HepG2 (cell line): ENCODE results near the gene CNN3. TPM values are rescaled to one million over a fixed set of nuclear protein-coding genes. Genes with fewer than 3 reads are reported as not detected.

Experiments
- ARNT2 ChIP-seq: sonication (generic); formaldehyde crosslinking; IDR thresholded peaks from 2 replicates; pipeline ENCODE4 v1.8.0; 2022; ENCODE audit warnings: mild to moderate bottlenecking, low read depth, missing genetic modification reagents, moderate library complexity
- ATF7 ChIP-seq, 2 experiments: fragments of 450-650 bp in 1 of 2; sonication (generic) in 1 of 2; formaldehyde crosslinking in 1 of 2; IDR thresholded peaks; 2 replicates each; pipeline versions ENCODE4 v1.4.0 to v1.6.1; 2016 to 2020; ENCODE audit warnings: antibody characterized with exemption in 1 of 2, mild to moderate bottlenecking in 1 of 2, missing genetic modification reagents in 1 of 2
- ISL2 ChIP-seq: sonication (generic); formaldehyde crosslinking; IDR thresholded peaks from 2 replicates; pipeline ENCODE4 v1.5.0; 2020; ENCODE audit warnings: missing genetic modification reagents
- JUND ChIP-seq: sonication (generic); formaldehyde crosslinking; IDR thresholded peaks from 2 replicates; pipeline ENCODE4 v1.8.0; 2022; ENCODE audit warnings: mild to moderate bottlenecking, missing genetic modification reagents
- KLF6 ChIP-seq: IDR thresholded peaks from 2 replicates; pipeline ENCODE4 v1.8.0; 2016; ENCODE audit warnings: missing biosample characterization, missing genetic modification reagents
- NKX3-1 ChIP-seq: sonication (generic); formaldehyde crosslinking; IDR thresholded peaks from 2 replicates; pipeline ENCODE4 v1.5.0; 2020; ENCODE audit warnings: missing genetic modification reagents
- TBX2 ChIP-seq: sonication (generic); formaldehyde crosslinking; IDR thresholded peaks from 2 replicates; pipeline ENCODE4 v1.5.0; 2020; ENCODE audit warnings: missing genetic modification reagents, mild to moderate bottlenecking, borderline replicate concordance
- ZBTB7B ChIP-seq: sonication (generic); formaldehyde crosslinking; IDR thresholded peaks from 2 replicates; pipeline ENCODE4 v1.4.0; 2020; ENCODE audit warnings: missing genetic modification reagents
- ZNF333 ChIP-seq: sonication (generic); formaldehyde crosslinking; IDR thresholded peaks from 2 replicates; pipeline ENCODE4 v1.4.0; 2020; ENCODE audit warnings: mild to moderate bottlenecking, missing genetic modification reagents, borderline replicate concordance
- ZNF441 ChIP-seq: sonication (generic); formaldehyde crosslinking; IDR thresholded peaks from 2 replicates; pipeline ENCODE4 v1.7.0; 2021; ENCODE audit warnings: missing genetic modification reagents, borderline replicate concordance
- ZNF746 ChIP-seq: sonication (generic); formaldehyde crosslinking; IDR thresholded peaks from 2 replicates; pipeline ENCODE4 v1.8.0; 2022; ENCODE audit warnings: mild to moderate bottlenecking, missing genetic modification reagents
- ZNF776 ChIP-seq: sonication (generic); formaldehyde crosslinking; IDR thresholded peaks from 2 replicates; pipeline ENCODE4 v1.4.0; 2020; ENCODE audit warnings: mild to moderate bottlenecking, missing genetic modification reagents
- polyA plus RNA-seq, 8 experiments: library from polyadenylated mRNA; depleted of rRNA in 3 of 8; stranded (reverse) in 7 of 8; unstranded in 1 of 8; fragments of >200 nt; fragmentation: Illumina TruSeq in 4 of 8; extraction: Trizol in 4 of 8; gene quantifications; 2 replicates each; pipeline versions ENCODE4 v1.2.1 to v1.2.3, GENCODE V29; 2011 to 2016; ENCODE audit warnings: low read depth in 4 of 8, missing spikeins in 1 of 8, mixed read lengths in 1 of 8; ENCODE audit not compliant: insufficient read depth in 1 of 8
- total RNA-seq, 5 experiments: library from RNA; depleted of rRNA; stranded (reverse); fragments of >200 nt; fragmentation: Illumina TruSeq; extraction: Trizol; gene quantifications; 2 replicates each; pipeline ENCODE4 v1.2.3, GENCODE V29; 2016; ENCODE audit warnings: low read depth in 1 of 5
- TF ChIP-seq, protein P1 (sequence below): sonication (generic); formaldehyde crosslinking; IDR thresholded peaks from 2 replicates; pipeline ENCODE4 v1.4.0; 2020; ENCODE audit warnings: missing genetic modification reagents
- TF ChIP-seq, protein P2 (sequence below): sonication (generic); formaldehyde crosslinking; IDR thresholded peaks from 2 replicates; pipeline ENCODE4 v1.5.0; 2020; ENCODE audit warnings: missing genetic modification reagents, mild to moderate bottlenecking, borderline replicate concordance
- TF ChIP-seq, protein P3 (sequence below), 2 experiments: IDR thresholded peaks; 2 replicates each; pipeline ENCODE4 v1.6.1; 2011 to 2012; ENCODE audit warnings: low read length in 2 of 2, borderline replicate concordance in 1 of 2, low read depth in 1 of 2, mild to moderate bottlenecking in 1 of 2, moderate library complexity in 1 of 2
- TF ChIP-seq, protein P4 (sequence below): sonication (generic); formaldehyde crosslinking; IDR thresholded peaks from 2 replicates; pipeline ENCODE4 v1.9.0; 2021; ENCODE audit warnings: missing genetic modification reagents, borderline replicate concordance
- TF ChIP-seq, protein P5 (sequence below): sonication (generic); formaldehyde crosslinking; IDR thresholded peaks from 2 replicates; pipeline ENCODE4 v1.5.1; 2020; ENCODE audit warnings: mild to moderate bottlenecking, missing genetic modification reagents

CNN3 gene
- total and polyA plus RNA-seq, 2 of the 13 experiments (the other 11 are each of a cell fraction or from before 2014, with no cell fraction given), result 113 to 223 TPM

DNA sequence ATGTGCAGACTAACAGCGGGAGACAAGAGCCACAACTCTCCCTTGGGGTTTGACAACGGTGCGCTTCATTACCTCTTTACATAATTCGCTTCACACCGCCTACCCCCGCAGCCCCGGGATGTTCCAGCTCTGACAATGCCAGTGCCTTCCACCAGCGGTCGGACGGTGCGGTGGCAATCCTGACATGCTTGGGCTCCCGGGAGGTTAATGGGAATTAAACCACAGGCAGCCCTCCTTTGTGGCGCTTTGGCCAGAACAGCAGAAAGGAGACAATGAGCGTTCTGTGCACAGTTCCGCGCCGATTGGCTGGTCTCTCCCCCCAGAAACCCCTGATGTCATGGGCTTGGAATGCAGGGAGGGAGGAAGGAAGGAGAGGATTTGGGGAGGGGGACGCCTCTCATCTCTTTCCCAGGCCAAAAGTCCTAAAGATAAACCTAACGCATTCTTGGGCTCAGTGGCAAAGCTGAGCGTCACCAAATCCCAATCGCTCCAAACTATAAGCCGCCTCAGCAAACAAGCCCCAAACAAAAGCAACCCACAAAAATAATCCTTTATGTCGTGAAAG is 1.3 kb downstream of the CNN3 start (continued):
- TF ChIP-seq ZNF776 (CRISPR knock-in tag), result no peak
- no peak for TF ChIP-seq ARNT2 (CRISPR knock-in tag)
- TF ChIP-seq JUND (CRISPR knock-in tag), result peak; percentile 95
- no peak for TF ChIP-seq ZNF441
- TF ChIP-seq, protein P1, sequence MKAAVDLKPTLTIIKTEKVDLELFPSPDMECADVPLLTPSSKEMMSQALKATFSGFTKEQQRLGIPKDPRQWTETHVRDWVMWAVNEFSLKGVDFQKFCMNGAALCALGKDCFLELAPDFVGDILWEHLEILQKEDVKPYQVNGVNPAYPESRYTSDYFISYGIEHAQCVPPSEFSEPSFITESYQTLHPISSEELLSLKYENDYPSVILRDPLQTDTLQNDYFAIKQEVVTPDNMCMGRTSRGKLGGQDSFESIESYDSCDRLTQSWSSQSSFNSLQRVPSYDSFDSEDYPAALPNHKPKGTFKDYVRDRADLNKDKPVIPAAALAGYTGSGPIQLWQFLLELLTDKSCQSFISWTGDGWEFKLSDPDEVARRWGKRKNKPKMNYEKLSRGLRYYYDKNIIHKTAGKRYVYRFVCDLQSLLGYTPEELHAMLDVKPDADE (CRISPR knock-in tag), result 0 out of 2 replicates have a peak, but pooled peaks have one; percentile 53
- TF ChIP-seq ZBTB7B, result no peak
- peak; percentile 56 for TF ChIP-seq TBX2 (CRISPR knock-in tag)
- TF ChIP-seq, protein P2, sequence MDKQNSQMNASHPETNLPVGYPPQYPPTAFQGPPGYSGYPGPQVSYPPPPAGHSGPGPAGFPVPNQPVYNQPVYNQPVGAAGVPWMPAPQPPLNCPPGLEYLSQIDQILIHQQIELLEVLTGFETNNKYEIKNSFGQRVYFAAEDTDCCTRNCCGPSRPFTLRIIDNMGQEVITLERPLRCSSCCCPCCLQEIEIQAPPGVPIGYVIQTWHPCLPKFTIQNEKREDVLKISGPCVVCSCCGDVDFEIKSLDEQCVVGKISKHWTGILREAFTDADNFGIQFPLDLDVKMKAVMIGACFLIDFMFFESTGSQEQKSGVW (CRISPR knock-in tag), result no peak
- no peak for TF ChIP-seq ZNF333 (CRISPR knock-in tag)
- TF ChIP-seq KLF6 (CRISPR knock-in tag), result peak; percentile 5; the same call in 1 of the 2 replicates
- TF ChIP-seq ATF7 (IDR thresholded peaks at IDR 0.05), result no peak
- TF ChIP-seq ATF7 (CRISPR knock-in tag; IDR thresholded peaks at IDR 0.05), result peak; percentile 96
- TF ChIP-seq, protein P3, sequence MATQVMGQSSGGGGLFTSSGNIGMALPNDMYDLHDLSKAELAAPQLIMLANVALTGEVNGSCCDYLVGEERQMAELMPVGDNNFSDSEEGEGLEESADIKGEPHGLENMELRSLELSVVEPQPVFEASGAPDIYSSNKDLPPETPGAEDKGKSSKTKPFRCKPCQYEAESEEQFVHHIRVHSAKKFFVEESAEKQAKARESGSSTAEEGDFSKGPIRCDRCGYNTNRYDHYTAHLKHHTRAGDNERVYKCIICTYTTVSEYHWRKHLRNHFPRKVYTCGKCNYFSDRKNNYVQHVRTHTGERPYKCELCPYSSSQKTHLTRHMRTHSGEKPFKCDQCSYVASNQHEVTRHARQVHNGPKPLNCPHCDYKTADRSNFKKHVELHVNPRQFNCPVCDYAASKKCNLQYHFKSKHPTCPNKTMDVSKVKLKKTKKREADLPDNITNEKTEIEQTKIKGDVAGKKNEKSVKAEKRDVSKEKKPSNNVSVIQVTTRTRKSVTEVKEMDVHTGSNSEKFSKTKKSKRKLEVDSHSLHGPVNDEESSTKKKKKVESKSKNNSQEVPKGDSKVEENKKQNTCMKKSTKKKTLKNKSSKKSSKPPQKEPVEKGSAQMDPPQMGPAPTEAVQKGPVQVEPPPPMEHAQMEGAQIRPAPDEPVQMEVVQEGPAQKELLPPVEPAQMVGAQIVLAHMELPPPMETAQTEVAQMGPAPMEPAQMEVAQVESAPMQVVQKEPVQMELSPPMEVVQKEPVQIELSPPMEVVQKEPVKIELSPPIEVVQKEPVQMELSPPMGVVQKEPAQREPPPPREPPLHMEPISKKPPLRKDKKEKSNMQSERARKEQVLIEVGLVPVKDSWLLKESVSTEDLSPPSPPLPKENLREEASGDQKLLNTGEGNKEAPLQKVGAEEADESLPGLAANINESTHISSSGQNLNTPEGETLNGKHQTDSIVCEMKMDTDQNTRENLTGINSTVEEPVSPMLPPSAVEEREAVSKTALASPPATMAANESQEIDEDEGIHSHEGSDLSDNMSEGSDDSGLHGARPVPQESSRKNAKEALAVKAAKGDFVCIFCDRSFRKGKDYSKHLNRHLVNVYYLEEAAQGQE (IDR thresholded peaks at IDR 0.05; ENCODE audit: borderline replicate concordance in 1 of 2, low read depth in 1 of 2, low read length in 2 of 2), result no peak
- TF ChIP-seq, protein P4, sequence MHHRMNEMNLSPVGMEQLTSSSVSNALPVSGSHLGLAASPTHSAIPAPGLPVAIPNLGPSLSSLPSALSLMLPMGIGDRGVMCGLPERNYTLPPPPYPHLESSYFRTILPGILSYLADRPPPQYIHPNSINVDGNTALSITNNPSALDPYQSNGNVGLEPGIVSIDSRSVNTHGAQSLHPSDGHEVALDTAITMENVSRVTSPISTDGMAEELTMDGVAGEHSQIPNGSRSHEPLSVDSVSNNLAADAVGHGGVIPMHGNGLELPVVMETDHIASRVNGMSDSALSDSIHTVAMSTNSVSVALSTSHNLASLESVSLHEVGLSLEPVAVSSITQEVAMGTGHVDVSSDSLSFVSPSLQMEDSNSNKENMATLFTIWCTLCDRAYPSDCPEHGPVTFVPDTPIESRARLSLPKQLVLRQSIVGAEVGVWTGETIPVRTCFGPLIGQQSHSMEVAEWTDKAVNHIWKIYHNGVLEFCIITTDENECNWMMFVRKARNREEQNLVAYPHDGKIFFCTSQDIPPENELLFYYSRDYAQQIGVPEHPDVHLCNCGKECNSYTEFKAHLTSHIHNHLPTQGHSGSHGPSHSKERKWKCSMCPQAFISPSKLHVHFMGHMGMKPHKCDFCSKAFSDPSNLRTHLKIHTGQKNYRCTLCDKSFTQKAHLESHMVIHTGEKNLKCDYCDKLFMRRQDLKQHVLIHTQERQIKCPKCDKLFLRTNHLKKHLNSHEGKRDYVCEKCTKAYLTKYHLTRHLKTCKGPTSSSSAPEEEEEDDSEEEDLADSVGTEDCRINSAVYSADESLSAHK (CRISPR knock-in tag), result no peak
- TF ChIP-seq, protein P5, sequence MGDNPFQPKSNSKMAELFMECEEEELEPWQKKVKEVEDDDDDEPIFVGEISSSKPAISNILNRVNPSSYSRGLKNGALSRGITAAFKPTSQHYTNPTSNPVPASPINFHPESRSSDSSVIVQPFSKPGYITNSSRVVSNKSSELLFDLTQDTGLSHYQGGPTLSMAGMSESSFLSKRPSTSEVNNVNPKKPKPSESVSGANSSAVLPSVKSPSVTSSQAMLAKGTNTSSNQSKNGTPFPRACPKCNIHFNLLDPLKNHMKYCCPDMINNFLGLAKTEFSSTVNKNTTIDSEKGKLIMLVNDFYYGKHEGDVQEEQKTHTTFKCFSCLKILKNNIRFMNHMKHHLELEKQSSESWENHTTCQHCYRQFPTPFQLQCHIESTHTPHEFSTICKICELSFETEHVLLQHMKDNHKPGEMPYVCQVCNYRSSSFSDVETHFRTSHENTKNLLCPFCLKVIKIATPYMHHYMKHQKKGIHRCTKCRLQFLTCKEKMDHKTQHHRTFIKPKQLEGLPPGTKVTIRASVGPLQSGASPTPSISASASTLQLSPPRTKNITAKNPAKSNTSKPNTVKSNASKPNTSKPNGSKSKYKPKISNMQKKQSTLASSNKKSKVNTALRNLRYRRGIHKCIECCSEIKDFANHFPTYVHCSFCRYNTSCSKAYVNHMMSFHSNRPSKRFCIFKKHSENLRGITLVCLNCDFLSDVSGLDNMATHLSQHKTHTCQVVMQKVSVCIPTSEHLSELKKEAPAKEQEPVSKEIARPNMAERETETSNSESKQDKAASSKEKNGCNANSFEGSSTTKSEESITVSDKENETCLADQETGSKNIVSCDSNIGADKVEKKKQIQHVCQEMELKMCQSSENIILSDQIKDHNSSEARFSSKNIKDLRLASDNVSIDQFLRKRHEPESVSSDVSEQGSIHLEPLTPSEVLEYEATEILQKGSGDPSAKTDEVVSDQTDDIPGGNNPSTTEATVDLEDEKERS (CRISPR knock-in tag), result 0 out of 2 replicates have a peak, but pooled peaks have one; percentile 41
- no peak for TF ChIP-seq NKX3-1 (CRISPR knock-in tag)
- peak; percentile 44; the same call in 1 of the 2 replicates for TF ChIP-seq ZNF746 (CRISPR knock-in tag)
- TF ChIP-seq ISL2 (CRISPR knock-in tag), result 0 out of 2 replicates have a peak, but pooled peaks have one; percentile 56
